CD1c-positive myeloid dendritic cell (primary cell): ENCODE data around the gene NDFIP1.
A peak's percentile ranks its signal among the peaks of the same experiment; 100 is the strongest.
"Not testable (repeated sequence)": the region's sequence is repeated elsewhere in the genome, so short reads cannot be mapped to it uniquely, and the experiment has no call there.

Experiments used
- DNase-seq: peaks from one replicate; pipeline ENCODE4 v3.0.0-alpha.2; 2016; ENCODE audit errors: extremely low spot score

Gene NDFIP1

DNA sequence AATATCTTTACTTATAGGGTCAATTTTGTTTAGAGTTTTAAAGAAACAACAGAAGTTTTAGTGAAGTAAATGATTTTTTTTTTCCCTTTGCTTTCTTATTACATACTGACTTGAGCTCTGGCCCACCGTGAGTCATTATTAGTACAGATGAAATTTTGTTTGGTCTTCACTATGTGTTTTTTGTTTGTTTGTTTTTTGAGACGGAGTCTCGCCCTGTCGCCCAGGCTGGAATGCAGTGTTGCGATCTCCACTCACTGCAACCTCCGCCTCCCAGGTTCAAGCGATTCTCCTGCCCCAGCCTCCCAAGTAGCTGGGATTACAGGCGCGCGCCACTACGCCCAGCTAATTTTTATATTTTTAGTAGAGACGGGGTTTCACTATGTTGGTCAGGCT, 45.9 kb downstream of the NDFIP1 start:
- DNase-seq: not testable (repeated sequence)

- peak; percentile 46 for DNase-seq
Observed at GRCh38 chr5:142156839-142157463, 48.4 kb downstream of the NDFIP1 start.

- DNase-seq: no peak
Observed at GRCh38 chr5:142159354-142159753, 50.8 kb downstream of the NDFIP1 start.

- DNase-seq: no peak
Observed at GRCh38 chr5:142164315-142164714, 55.7 kb downstream of the NDFIP1 start.

GRCh38 chr5:142166754-142167153, 58.2 kb downstream of the NDFIP1 start:
- no peak for DNase-seq

DNA sequence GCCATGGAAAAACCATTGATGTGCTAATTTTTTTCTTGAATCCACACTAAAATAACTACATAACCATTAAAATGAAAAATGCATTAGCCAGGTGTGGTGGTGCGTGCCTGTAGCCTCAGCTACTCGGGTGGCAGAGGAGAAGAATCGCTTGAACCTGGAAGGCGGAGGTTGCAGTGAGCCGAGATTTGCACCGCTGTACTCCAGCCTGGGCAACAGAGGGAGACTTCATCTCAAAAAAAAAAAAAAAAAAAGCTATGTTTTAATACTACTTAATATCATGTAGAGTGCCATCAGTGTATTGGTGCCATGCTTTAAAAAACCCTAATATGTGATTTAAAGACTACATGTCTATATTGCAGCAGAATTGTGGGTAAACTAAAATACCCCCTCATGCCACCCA, 58.9 kb downstream of the NDFIP1 start:
- no peak for DNase-seq

DNA sequence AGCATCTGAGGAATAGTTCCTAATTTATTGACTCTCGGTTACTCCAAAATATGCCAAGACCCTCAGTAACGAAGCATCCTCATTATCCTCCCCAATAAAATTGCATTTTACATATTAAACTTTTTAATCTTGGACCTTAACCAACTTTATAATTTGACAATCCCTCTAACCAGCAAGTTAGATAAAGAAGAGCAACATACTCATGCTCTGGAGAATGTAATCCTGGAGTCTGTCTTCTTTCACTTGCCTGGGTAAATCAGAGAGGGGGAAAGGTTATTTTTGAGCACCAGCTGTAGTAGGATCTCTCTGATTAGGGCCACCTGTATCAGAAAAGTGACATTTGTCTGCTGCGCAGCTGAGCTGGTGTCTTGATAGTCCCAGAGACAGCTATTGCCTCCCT, 59.8 kb downstream of the NDFIP1 start:
- no peak for DNase-seq

DNA sequence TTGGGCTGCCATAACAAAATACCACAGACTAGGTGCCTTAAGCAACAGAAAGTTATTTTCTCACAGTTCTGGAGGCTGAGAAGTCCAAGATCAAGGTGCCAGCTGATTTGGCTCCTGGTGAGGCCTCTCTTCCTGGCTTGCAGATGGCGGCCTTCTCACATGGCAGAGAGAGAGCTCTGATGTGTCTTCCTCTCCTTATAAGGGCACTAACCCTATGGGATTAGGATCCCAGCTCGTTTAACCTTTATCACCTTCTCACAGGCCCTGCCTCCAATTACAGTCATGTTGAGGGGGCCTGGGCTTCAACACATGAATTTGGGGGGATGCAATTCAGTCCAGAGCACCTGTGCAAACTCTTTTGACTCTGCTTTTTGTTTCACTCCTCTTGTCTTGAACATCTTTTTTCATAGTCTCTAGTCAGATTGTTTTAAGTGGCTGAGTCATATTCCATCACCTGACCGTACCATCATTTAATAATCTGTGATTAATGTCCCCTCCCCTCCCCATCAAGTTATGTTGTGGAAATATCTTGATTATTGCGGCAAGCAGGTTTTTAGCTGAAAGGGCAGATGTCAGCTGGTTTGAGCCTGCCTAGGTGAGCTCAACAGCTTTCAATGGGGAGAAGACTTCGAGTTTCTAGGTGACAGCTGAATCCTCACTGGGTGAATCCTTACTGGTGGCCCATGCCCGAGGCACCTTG, 61.8 kb downstream of the NDFIP1 start:
- DNase-seq: no peak

DNA sequence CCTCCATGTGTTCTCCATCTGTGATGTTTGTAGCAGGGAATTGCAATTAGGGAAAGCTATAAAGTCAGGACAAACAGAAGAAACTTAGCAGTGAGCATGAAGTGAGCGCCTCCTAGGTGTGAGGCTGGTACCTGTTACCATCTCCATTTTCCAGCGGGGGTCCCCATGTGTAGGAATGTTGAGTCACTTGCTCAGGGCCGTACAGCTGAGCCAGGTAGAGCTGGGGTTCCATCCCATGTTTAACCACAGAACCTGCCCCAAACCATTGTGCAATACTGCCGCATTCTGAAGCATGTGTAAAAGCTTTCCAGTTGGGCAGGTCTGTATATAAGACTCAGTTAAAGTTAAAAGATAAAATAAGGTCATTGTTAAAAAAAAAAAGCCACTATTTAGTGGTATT, 62.7 kb downstream of the NDFIP1 start:
- no peak for DNase-seq

DNA sequence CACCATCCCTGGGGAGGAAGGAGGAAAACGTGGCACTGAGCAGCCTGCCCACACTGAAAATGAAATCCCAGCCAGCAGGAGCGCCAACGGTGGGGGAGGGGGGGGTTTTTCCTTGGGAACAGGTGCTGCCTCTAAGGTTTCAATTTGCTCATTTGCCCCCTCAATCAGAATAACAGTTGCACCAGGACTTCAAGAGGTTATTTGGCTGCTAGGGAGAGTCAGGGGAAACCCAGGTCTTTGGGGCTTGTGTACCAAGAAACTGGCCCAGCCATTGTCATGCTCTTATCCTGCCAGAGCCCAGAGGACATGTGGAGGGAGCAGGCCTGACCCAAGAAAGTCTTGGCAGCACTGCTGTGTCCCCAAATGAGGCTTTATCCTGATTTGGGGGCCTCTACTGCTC, 66.5 kb downstream of the NDFIP1 start:
- DNase-seq: no peak

GRCh38 chr5:142175461-142176142, 67.0 kb downstream of the NDFIP1 start:
- DNase-seq: no peak

DNA sequence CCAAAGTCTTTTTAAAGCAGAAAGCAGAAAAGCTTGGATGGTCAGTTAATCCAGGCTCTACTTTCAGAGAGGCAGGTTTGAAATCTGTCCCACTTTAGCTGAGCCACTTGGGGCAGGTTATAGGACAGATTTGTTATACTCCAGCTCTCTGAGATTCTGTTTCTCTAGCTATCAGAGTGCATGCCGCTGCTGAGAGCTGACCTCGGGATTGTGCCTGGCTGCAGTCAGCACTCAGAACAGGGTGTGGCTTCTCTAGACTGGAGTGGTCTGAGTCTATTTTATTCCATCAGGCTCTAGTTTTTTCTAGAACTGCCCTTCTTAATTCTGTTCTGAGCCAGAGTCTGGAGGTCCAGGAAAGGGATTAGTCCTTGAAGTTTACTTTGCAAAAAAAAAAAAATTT, 67.7 kb downstream of the NDFIP1 start:
- no peak for DNase-seq

GRCh38 chr5:142178651-142179050, 70.1 kb downstream of the NDFIP1 start:
- DNase-seq: no peak

DNA sequence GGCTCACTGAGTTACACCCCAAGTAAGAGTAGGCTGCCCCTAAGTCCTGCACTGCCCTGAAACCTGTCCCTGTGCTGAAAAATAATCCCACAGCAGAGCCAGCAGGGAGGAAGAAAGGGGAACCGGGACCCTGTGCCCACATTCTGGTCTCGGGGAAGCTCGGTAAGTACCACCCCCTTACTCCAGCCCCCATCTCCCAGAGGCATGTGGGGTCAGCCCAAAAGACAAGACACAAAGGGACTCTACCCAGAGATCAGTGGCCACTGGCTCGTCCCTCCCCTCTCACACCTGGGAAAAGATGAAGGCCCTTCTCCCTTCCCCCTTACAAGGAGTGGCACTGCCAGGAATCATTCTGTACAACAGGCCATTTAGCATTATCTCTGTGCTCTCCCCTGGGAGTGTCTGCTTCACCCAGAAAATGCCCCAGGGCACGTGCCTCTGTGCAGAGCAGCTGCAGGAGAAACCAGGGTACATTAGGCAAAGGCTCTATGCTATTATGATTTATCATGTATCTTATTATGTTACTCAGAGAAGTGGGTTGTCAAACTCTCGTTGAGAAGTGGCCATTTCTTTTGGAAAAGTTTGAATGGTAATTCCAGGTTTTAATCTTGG, 71.3 kb downstream of the NDFIP1 start:
- DNase-seq: no peak

GRCh38 chr5:142181096-142181495, 72.5 kb downstream of the NDFIP1 start:
- no peak for DNase-seq

DNA sequence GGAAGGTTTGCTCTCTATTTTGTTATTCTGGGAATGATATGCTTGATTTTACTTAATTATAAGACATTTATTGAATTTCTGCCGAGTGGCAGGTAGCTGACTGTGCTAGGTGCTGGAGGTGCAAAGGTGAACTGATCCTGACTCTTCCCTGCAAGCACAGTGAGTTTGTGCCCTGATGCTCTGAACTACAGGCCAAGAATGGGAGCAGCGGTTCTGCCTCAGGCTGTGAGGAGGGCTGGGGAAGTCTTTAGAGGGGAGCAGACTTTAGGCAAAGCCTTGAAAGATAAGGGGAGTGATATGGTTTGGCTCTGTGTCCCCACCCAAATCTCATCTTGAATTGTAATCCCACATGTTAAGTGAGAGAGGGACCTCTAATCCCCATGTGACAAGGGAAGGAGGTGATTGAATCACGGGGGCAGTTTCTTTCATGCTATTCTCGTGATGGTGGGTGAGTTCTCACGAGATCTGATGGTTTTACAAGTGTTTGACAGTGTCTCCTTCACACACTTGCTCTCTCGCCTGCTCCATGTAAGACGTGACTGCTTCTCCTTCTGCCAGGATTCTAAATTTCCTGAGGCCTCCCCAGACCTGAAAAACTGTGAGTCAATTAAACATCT, 73.1 kb downstream of the NDFIP1 start:
- no peak for DNase-seq

- DNase-seq: no peak
Observed at GRCh38 chr5:142182840-142183239, 74.3 kb downstream of the NDFIP1 start.

DNA sequence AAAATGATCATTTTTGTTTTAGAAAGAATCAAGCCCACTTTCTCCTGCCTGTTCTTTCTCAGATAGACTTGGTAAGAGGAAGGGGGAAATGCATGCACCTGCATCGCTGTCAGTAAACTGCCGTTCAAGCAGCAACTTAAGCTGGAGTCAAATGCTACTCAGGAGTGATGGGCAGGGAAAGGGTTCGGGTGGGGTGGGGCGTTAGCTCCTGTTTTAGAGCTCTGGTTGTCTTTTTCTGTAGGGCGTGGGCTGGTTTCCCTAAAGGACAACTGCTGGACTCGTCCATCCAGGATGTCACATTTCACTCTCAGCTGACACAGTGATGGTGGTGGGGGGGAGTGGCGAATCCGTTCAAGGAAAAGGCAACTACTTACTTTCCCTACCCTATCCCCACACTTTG, 75.0 kb downstream of the NDFIP1 start:
- no peak for DNase-seq

DNA sequence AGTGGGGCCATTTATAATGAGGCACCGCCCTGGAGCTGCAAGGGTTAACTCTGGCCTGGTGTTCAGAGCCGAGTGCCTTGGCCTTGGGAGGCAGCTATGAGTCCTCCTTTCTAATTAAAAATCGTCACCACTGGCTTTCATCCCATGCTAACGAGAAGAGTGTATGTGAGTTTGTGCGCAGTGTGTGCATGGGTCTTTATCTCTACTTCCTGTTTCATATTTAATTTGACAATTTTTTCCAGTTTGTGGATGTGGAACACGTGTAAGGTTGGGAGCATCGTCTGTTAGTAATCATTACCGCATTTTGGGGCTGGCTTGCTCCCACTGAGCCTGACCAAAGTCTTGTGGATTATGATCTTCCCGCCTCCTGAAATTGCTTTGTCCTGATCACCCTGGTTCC, 76.4 kb downstream of the NDFIP1 start:
- no peak for DNase-seq

GRCh38 chr5:142186514-142186856, 77.9 kb downstream of the NDFIP1 start:
- DNase-seq: no peak

DNA sequence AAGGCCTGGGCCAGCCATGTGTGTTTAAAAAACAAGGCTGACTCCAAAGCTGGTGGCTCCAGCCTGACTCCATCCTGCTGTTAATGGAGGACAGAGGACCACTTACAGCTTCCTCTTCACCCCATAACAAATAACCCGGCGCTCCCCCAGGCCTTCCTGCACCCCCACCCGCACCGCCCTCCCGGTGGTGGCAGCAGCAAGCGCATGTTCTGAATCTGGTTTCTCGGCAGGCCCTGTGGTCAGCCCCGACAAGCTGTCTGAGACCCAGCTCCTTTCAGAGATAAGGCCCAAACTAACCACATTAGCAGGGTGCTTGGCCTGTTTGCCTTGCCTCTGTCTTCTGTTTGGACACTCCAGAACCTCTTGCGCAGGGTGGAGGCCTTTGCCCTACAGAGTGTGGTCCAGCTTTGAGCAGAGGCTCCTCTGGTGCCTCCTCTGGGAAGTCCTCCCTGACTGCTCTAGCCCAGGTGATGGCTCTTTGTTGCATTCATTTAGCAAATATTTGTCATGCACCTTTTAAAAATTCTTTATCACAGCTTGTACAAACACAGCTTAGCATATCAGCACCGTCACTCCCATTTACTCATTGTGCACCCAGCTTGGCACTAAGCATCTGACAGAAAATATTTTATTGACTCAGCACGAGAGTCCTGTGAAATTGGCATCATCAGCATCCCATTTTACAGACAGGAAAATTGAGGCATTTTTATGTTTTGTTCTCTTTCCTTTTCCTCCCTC, 78.4 kb downstream of the NDFIP1 start:
- no peak for DNase-seq

DNA sequence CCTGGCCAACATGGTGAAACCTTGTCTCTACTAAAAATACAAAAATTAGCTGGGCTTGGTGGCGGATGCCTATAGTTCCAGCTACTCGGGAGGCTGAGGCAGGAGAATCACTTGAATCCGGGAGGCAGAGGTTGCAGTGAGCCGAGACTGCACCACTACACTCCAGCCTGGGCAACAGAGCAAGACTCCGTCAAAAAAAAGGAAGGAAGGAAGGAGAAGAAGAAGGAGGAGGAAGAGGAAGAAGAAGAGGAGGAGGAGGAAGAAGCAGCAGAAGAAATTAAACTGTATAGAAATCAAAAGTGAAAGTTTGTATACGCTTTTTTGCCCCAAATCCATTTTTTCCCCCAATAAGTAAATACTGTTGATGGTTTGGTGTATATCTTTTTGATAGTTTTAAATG, 80.1 kb downstream of the NDFIP1 start:
- DNase-seq: not testable (repeated sequence)
